ENCODE data around the gene TSHZ2.

GRCh38 chr20:53336892-53337291 lies 364.7 kb downstream of the TSHZ2 start:
- TF ChIP-seq CTCF (IDR thresholded peaks at IDR 0.05; ENCODE audit: low read depth, low read length) (peak; percentile 36; the same call in 1 of the 2 replicates), EZH2phosphoT487 (IDR thresholded peaks at IDR 0.05; ENCODE audit: low read depth) (no peak)
